ENCODE results near the gene SPOCD1.
"Not testable (repeated sequence)": the region's sequence is repeated elsewhere in the genome, so short reads cannot be mapped to it uniquely, and the experiment has no call there.

The SPOCD1 gene

DNA sequence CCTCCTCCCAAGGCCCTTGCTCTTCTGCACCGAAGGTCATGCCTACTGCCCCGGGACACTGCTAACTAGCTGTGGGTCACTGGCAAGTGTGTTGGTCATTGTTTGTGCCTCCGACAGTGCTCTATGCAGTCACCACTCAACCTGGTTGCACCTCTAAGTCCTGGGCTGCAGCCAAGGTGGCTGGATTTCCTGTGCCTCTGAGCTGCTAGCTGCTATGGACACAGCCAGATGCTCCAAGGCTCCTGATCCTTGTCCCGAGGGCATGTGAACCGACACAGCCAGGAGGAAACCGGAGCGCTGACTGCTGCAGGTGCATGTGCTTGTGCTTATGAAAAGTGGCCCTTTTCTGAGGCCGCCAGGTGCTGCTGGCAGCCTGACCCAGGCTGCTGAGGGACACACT lies 14.7 kb upstream of the SPOCD1 start:
- TF ChIP-seq, protein P1, sequence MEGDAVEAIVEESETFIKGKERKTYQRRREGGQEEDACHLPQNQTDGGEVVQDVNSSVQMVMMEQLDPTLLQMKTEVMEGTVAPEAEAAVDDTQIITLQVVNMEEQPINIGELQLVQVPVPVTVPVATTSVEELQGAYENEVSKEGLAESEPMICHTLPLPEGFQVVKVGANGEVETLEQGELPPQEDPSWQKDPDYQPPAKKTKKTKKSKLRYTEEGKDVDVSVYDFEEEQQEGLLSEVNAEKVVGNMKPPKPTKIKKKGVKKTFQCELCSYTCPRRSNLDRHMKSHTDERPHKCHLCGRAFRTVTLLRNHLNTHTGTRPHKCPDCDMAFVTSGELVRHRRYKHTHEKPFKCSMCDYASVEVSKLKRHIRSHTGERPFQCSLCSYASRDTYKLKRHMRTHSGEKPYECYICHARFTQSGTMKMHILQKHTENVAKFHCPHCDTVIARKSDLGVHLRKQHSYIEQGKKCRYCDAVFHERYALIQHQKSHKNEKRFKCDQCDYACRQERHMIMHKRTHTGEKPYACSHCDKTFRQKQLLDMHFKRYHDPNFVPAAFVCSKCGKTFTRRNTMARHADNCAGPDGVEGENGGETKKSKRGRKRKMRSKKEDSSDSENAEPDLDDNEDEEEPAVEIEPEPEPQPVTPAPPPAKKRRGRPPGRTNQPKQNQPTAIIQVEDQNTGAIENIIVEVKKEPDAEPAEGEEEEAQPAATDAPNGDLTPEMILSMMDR (IDR thresholded peaks at IDR 0.05; ENCODE audit: borderline replicate concordance, insufficient read depth, low read depth, low read length), result no peak
- H3K4me3 ChIP-seq (ENCODE audit: low read depth, low read length), result no peak overlapping the region

DNA sequence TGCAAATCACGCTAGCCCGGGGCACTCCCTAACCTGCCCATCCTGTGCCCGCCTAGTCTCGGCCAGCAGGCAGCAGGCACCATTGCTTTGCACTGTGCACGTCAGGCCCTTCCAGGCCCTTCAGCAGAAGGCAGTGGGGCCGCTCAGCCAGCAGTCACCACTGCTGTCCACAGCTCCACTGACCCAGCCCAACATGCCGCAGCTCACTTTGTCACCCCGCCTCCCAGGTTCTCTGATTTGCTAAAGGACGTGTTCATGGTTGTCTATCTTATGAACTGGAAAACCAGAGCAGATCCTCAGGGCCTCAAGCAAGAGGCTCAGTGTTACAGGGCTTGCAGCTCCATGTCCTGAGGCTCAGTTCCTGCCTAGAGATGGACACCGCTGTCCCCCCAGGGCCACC lies 14.2 kb upstream of the SPOCD1 start:
- H3K4me3 ChIP-seq (ENCODE audit: low read depth, low read length), result no peak overlapping the region
- TF ChIP-seq, protein P1 (IDR thresholded peaks at IDR 0.05; ENCODE audit: borderline replicate concordance, insufficient read depth, low read depth, low read length), result no peak

DNA sequence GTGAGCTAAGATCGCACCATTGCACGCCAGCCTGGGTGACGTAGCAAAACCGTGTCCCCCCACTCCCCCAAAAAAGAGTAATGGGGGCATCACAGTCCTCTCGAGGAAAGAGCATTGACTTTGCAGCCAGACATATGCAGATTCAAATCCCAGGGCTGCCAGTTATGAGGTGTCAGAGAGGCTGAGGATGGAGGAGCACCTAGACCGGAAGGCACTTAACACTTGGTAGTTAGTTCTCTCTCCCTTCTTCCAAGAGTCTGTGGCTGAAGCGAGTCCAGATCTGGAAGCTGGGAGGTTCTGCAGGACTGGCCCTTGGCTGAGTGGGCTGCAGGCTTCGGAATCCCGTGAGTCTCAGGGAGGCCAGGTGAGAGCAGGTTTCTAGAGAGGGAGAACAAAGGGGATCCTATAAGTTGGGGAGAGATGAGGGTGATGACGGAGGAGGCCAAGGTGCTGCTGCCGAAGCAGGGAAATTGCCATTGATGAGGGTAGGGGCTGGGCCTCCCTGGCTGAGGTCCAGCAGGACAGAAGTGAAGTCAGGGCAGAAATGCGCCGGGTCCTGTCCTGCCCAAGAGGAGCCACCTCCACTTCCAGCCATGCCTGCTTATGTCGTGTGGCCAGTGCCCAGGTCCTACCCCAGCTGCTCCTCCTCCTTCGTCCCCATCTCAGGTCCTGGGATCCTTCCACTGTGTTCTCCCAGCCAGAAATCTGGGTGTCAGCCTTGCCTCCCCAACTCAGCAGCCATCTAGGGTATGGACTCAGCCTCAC lies 13.3 kb upstream of the SPOCD1 start:
- H3K4me3 ChIP-seq (ENCODE audit: low read depth, low read length), result no peak overlapping the region
- TF ChIP-seq, protein P1 (IDR thresholded peaks at IDR 0.05; ENCODE audit: borderline replicate concordance, insufficient read depth, low read depth, low read length), result no peak

DNA sequence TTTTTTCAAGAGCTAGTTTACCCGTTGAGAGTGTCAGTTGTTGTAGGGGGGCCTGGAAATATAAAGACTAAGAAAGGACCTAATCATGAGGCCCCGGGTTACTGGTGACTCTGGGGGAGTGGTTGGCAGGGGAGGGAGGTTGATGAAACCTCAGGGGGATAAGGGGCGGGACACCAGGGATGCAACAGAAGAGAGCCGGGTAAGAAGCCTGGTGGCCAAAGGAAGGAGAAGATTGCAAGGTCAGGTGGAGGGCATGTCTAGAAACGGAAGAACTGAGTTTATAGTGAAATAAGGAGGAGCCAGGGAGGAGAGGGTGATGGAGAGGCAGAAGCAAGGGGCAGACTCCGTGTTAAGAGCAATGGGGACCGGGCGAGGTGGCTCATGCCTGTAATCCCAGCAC lies 12.5 kb upstream of the SPOCD1 start:
- H3K4me3 ChIP-seq (ENCODE audit: low read depth, low read length), result no peak overlapping the region

DNA sequence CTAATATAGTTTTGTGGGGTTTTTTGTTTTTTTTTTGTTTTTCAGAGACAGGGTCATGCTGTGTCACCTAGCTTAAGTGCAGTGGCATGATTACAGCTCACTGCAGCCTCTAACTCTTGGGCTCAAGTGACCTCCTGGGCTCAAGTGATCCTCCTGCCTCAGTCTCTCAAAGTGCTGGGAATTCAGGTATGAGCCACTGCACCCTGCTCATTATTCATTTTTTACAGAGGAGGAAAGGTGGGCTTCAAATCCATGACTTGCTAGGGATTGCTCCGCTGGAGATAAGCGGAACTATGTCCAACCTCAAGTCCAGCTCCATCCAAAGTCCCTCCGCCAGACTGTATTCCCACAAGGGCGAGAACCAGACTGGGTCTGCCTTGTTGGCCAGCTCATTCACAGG lies 8.0 kb upstream of the SPOCD1 start:
- TF ChIP-seq, protein P1 (IDR thresholded peaks at IDR 0.05; ENCODE audit: borderline replicate concordance, insufficient read depth, low read depth, low read length), result no peak
- no peak overlapping the region for H3K4me3 ChIP-seq (ENCODE audit: low read depth, low read length)

More for the DNA sequence above, 12.5 kb upstream of the SPOCD1 start:
- TF ChIP-seq, protein P1 (IDR thresholded peaks at IDR 0.05; ENCODE audit: borderline replicate concordance, insufficient read depth, low read depth, low read length), result no peak

DNA sequence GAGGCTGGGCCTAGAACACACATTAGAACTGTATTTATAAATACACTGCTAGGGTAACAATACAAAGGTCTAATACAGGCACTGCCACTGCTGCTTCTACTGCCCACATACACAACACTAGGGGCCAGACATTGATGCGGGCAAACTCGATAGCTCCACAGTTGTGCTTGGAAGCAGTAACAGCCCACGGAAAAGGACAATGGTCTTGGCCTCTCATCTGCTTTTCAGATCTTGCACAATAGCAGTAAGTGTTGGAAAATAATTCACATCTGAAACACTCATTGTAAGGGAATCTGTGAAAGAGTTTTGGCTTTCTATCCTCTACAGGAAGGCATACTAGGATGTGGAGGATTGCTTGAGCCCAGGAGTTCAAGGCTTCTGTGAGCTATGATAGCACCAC lies 6.9 kb upstream of the SPOCD1 start:
- TF ChIP-seq, protein P1 (IDR thresholded peaks at IDR 0.05; ENCODE audit: borderline replicate concordance, insufficient read depth, low read depth, low read length), result no peak
- H3K4me3 ChIP-seq (ENCODE audit: low read depth, low read length), result no peak overlapping the region

DNA sequence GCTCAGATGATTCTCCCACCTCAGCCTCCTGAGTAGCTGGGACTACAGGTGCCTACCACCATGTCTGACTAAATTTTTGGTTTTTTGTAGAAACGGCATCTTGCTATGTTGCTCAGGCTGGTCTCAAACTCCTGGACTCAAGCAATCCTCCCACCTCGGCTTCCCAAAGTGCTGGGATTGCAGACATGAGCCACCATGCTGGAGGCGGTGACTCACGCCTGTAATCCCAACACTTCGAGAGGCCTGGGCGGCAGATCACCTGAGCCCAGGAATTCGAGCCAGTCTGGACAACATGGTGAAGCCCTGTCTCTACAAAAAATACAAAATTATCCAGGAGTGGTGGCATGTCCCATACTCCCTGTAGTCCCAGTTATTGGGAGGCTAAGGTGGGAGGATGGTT lies 4.4 kb upstream of the SPOCD1 start:
- H3K4me3 ChIP-seq (ENCODE audit: low read depth, low read length), result not testable (repeated sequence)
